ENCODE results near the gene LTB4R2.

DNA sequence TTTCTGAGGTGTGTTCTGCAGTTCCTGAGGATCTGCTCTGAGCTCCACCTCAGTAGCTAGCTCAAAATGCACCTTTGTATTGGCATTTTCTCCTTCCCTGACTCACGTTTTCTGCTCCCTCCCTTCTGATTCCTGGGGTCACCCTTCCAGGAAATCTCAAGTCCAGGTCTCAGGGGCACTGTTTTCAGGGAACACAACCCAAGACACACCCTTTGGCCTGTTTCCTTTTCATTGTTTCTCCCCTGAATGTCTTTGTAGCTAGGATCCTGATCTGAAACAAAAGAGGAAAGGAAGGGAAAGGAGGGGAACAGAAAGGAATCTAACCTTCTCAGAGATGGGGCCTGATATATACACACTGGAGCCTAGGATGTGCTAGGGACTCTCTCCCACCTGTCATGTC lies 37.2 kb downstream of the LTB4R2 start:
- TF ChIP-seq, protein P1, sequence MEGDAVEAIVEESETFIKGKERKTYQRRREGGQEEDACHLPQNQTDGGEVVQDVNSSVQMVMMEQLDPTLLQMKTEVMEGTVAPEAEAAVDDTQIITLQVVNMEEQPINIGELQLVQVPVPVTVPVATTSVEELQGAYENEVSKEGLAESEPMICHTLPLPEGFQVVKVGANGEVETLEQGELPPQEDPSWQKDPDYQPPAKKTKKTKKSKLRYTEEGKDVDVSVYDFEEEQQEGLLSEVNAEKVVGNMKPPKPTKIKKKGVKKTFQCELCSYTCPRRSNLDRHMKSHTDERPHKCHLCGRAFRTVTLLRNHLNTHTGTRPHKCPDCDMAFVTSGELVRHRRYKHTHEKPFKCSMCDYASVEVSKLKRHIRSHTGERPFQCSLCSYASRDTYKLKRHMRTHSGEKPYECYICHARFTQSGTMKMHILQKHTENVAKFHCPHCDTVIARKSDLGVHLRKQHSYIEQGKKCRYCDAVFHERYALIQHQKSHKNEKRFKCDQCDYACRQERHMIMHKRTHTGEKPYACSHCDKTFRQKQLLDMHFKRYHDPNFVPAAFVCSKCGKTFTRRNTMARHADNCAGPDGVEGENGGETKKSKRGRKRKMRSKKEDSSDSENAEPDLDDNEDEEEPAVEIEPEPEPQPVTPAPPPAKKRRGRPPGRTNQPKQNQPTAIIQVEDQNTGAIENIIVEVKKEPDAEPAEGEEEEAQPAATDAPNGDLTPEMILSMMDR (IDR thresholded peaks at IDR 0.05): no peak
- TF ChIP-seq ZFX (IDR thresholded peaks at IDR 0.05; ENCODE audit: borderline replicate concordance): no peak

Data from 22Rv1 (cell line).